Large intestine (tissue), 3 donors: ENCODE results near the gene IFT43. TPM values are rescaled to one million over a fixed set of nuclear protein-coding genes. Genes with fewer than 3 reads are reported as not detected.

Source experiments
- DNase-seq, 2 donors: peaks; one replicate each; pipeline versions ENCODE4 v3.0.0 to v3.0.0-alpha.2; 2013
- H3K27ac ChIP-seq: one replicate; pipeline ENCODE4 v1.5.1; 2013; ENCODE audit warnings: low read length
- H3K27me3 ChIP-seq: 2 replicates; pipeline ENCODE4 v1.6.1; 2013; ENCODE audit warnings: low read length; ENCODE audit not compliant: control insufficient read depth, insufficient read depth
- H3K36me3 ChIP-seq: 2 replicates; pipeline ENCODE4 v1.6.1; 2013; ENCODE audit warnings: low read length; ENCODE audit not compliant: control insufficient read depth, insufficient read depth
- H3K4me1 ChIP-seq: one replicate; pipeline ENCODE4 v1.6.1; 2013; ENCODE audit warnings: low read length; ENCODE audit not compliant: control insufficient read depth, insufficient read depth
- H3K4me3 ChIP-seq: one replicate; pipeline ENCODE4 v1.5.1; 2013; ENCODE audit warnings: low read length
- H3K9me3 ChIP-seq: one replicate; pipeline ENCODE4 v1.6.1; 2013; ENCODE audit warnings: mild to moderate bottlenecking, low read depth, low read length, moderate library complexity; ENCODE audit not compliant: control insufficient read depth
- WGBS: methylation state at CpG from one replicate; pipeline ENCODE4 v1.1.5; 2013; ENCODE audit warnings: low lambda C conversion rate; ENCODE audit not compliant: insufficient coverage; 5-methylcytosine and 5-hydroxymethylcytosine counted together
- polyA plus RNA-seq: library from polyadenylated mRNA; unstranded; fragments of 120-200 nt; gene quantifications from one replicate; pipeline ENCODE4 v1.2.1, GENCODE V29; 2013

IFT43 gene
- polyA plus RNA-seq, 1 donor: 44.8 TPM

GRCh38 chr14:75967866-75968265 is 17.7 kb upstream of the IFT43 start:
- no CpG with 5 or more reads among the region's 3 CpGs for WGBS
- Histone ChIP-seq H3K4me3 (no peak overlapping the region), H3K36me3 (peaks cover 34% of the 10 kb centered on the region), H3K27ac (no peak overlapping the region), H3K27me3 (no peaks in the 10 kb centered on the region), H3K4me1 (peaks cover 2% of the 10 kb centered on the region), H3K9me3 (no peaks in the 10 kb centered on the region)
- DNase-seq: no peak

- H3K27ac ChIP-seq: no peak overlapping the region
- H3K27me3 ChIP-seq: no peaks in the 10 kb centered on the region
- no peak for DNase-seq
- no peak overlapping the region for H3K4me3 ChIP-seq
- peaks cover 30% of the 10 kb centered on the region for H3K36me3 ChIP-seq
- WGBS: no CpG with 5 or more reads among the region's 4 CpGs
- no peaks in the 10 kb centered on the region for H3K9me3 ChIP-seq
- H3K4me1 ChIP-seq: peaks cover 6% of the 10 kb centered on the region
Observed at GRCh38 chr14:75968456-75968855, 17.1 kb upstream of the IFT43 start.

- H3K9me3 ChIP-seq: no peaks in the 10 kb centered on the region
- no peak for DNase-seq
- no peak overlapping the region for H3K4me3 ChIP-seq
- H3K27me3 ChIP-seq: no peaks in the 10 kb centered on the region
- H3K27ac ChIP-seq: no peak overlapping the region
- H3K4me1 ChIP-seq: peaks cover 6% of the 10 kb centered on the region
- no CpG with 5 or more reads among the region's 4 CpGs for WGBS
- H3K36me3 ChIP-seq: peaks cover 28% of the 10 kb centered on the region
Observed at GRCh38 chr14:75969126-75969525, 16.4 kb upstream of the IFT43 start.

- Histone ChIP-seq H3K27me3 (no peaks in the 10 kb centered on the region), H3K4me3 (no peak overlapping the region), H3K36me3 (peaks cover 25% of the 10 kb centered on the region), H3K4me1 (peaks cover 6% of the 10 kb centered on the region), H3K9me3 (no peaks in the 10 kb centered on the region), H3K27ac (no peak overlapping the region)
- WGBS: no CpG with 5 or more reads among the region's 8 CpGs
- no peak for DNase-seq
Observed at GRCh38 chr14:75969891-75970290, 15.7 kb upstream of the IFT43 start.

- no CpG with 5 or more reads among the region's 9 CpGs for WGBS
- H3K36me3 ChIP-seq: peaks cover 17% of the 10 kb centered on the region
- H3K27me3 ChIP-seq: no peaks in the 10 kb centered on the region
- no peak overlapping the region for H3K27ac ChIP-seq
- no peak for DNase-seq
- H3K4me1 ChIP-seq: peaks cover 6% of the 10 kb centered on the region
- H3K9me3 ChIP-seq: no peaks in the 10 kb centered on the region
- no peak overlapping the region for H3K4me3 ChIP-seq
Observed at GRCh38 chr14:75970989-75971388, 14.6 kb upstream of the IFT43 start.

GRCh38 chr14:75971509-75971908 is 14.1 kb upstream of the IFT43 start:
- Histone ChIP-seq H3K4me1 (peaks cover 6% of the 10 kb centered on the region), H3K27me3 (no peaks in the 10 kb centered on the region), H3K9me3 (no peaks in the 10 kb centered on the region), H3K36me3 (peaks cover 17% of the 10 kb centered on the region), H3K27ac (no peak overlapping the region), H3K4me3 (no peak overlapping the region)
- DNase-seq: no peak
- no CpG with 5 or more reads among the region's 15 CpGs for WGBS

- peaks cover 14% of the 10 kb centered on the region for H3K4me1 ChIP-seq
- H3K9me3 ChIP-seq: no peaks in the 10 kb centered on the region
- H3K27ac ChIP-seq: no peak overlapping the region
- peaks cover 11% of the 10 kb centered on the region for H3K36me3 ChIP-seq
- WGBS: 18% methylated on average over 2 of the region's 7 CpGs
- no peak for DNase-seq
- H3K4me3 ChIP-seq: no peak overlapping the region
- H3K27me3 ChIP-seq: no peaks in the 10 kb centered on the region
Observed at GRCh38 chr14:75972801-75973421, 12.7 kb upstream of the IFT43 start.

GRCh38 chr14:75976826-75977581 is 8.6 kb upstream of the IFT43 start:
- no CpG with 5 or more reads among the region's 8 CpGs for WGBS
- Histone ChIP-seq H3K4me3 (no peak overlapping the region), H3K4me1 (peaks cover 25% of the 10 kb centered on the region), H3K27me3 (no peaks in the 10 kb centered on the region), H3K27ac (no peak overlapping the region), H3K36me3 (no peaks in the 10 kb centered on the region), H3K9me3 (no peaks in the 10 kb centered on the region)
- no peak for DNase-seq

GRCh38 chr14:75977582-75977943 is 8.0 kb upstream of the IFT43 start:
- WGBS: 50% methylated on average over 3 of the region's 3 CpGs
- peaks cover 25% of the 10 kb centered on the region for H3K4me1 ChIP-seq
- no peak for DNase-seq
- no peaks in the 10 kb centered on the region for H3K9me3 ChIP-seq
- H3K27ac ChIP-seq: no peak overlapping the region
- no peaks in the 10 kb centered on the region for H3K36me3 ChIP-seq
- no peak overlapping the region for H3K4me3 ChIP-seq
- H3K27me3 ChIP-seq: no peaks in the 10 kb centered on the region

GRCh38 chr14:75978249-75978731 is 7.3 kb upstream of the IFT43 start:
- Histone ChIP-seq H3K4me1 (peaks cover 23% of the 10 kb centered on the region), H3K27me3 (no peaks in the 10 kb centered on the region), H3K9me3 (no peaks in the 10 kb centered on the region), H3K4me3 (no peak overlapping the region), H3K36me3 (no peaks in the 10 kb centered on the region), H3K27ac (no peak overlapping the region)
- no peak for DNase-seq
- no CpG with 5 or more reads among the region's 10 CpGs for WGBS
